ENCODE results near the gene MAML2.

- TF ChIP-seq RFX5 (IDR thresholded peaks at IDR 0.05; ENCODE audit: low read length) (no peak), RAD21 (IDR thresholded peaks at IDR 0.05; ENCODE audit: low read length) (no peak), POLR2AphosphoS5 (IDR thresholded peaks at IDR 0.05; ENCODE audit: low read depth, low read length) (no peak), CTCF (IDR thresholded peaks at IDR 0.05) (no peak), PBX3 (IDR thresholded peaks at IDR 0.05) (no peak), RCOR1 (IDR thresholded peaks at IDR 0.05; ENCODE audit: low read length) (no peak), TAF1 (IDR thresholded peaks at IDR 0.05; ENCODE audit: borderline replicate concordance, low read depth, low read length) (no peak), FOXM1 (IDR thresholded peaks at IDR 0.05; ENCODE audit: low read depth) (no peak)
These were observed 115.8 kb downstream of the MAML2 start for GRCh38 chr11:96227244-96227643.

Measured in SK-N-SH (cell line).